ENCODE measurements around the gene C19orf53. TPM values are rescaled to one million over a fixed set of nuclear protein-coding genes. Genes with fewer than 3 reads are reported as not detected.

C19orf53 gene
- total and polyA plus RNA-seq, 2 donors (not counting 1 experiment from before 2014, with no cell fraction given), result 58.8 to 146 TPM

DNA sequence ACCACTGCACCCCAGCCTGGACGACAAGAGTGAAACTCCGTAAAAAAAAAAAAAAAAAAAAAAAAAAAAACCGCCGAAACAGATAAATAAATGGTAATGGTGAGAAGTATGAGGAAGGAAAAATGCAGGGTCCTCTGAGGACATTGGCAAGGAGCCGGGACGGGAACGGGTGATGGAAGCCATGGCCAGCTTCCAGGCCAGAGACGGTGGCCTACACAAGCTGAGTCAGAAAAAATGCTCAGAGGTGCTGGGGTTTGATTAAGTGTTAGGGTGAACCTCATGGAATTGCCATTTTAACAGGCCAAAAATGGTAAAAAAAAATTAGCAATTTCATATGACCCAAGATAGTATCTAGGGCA is 20.1 kb downstream of the C19orf53 start:
- no peak overlapping the region for H2AFZ ChIP-seq (ENCODE audit: low read length)
- H3K4me3 ChIP-seq (replicated peaks in 1 of 4; ENCODE audit: control extremely low read depth in 1 of 4, insufficient read depth in 1 of 4, low read depth in 3 of 4, low read length in 4 of 4), result peak overlapping the region; percentile 64 to 90 (median 74)
- DNase-seq (ENCODE audit: low read depth in 2 of 2), result peak; percentile 96 to 98
- peak overlapping the region; percentile 99 for H3K27ac ChIP-seq (ENCODE audit: insufficient read depth, low read length)
- H3K4me2 ChIP-seq (ENCODE audit: extremely low read depth, insufficient read depth, low read length), result peak overlapping the region; percentile 98
- H3K4me1 ChIP-seq (ENCODE audit: control insufficient read depth, extremely low read depth, insufficient read depth, low read length), result peaks cover 13% of the 10 kb centered on the region
- peaks cover 9% of the 10 kb centered on the region for H3K79me2 ChIP-seq (ENCODE audit: control insufficient read depth, insufficient read depth, low read length)
- H3K27me3 ChIP-seq (ENCODE audit: control insufficient read depth, insufficient read depth, low read length), result no peaks in the 10 kb centered on the region
- peak overlapping the region; percentile 84 for H3K9ac ChIP-seq (ENCODE audit: insufficient read depth, low read length)
- H3K36me3 ChIP-seq (ENCODE audit: control insufficient read depth, insufficient read depth, low read length), result no peaks in the 10 kb centered on the region
- H4K20me1 ChIP-seq (ENCODE audit: control insufficient read depth, extremely low read depth, insufficient read depth, low read length), result no peaks in the 10 kb centered on the region
- no peaks in the 10 kb centered on the region for H3K9me3 ChIP-seq (ENCODE audit: control insufficient read depth, insufficient read depth, low read depth, low read length)
- TF ChIP-seq CTCF (conservative IDR thresholded peaks at IDR 0.05 in 1 of 2, IDR thresholded peaks at IDR 0.05 in 1 of 2; ENCODE audit: low read depth in 1 of 2, low read length in 2 of 2), result no peak

- Histone ChIP-seq H3K4me1 (ENCODE audit: control insufficient read depth, extremely low read depth, insufficient read depth, low read length) (peaks cover 13% of the 10 kb centered on the region), H4K20me1 (ENCODE audit: control insufficient read depth, extremely low read depth, insufficient read depth, low read length) (no peaks in the 10 kb centered on the region), H3K27ac (ENCODE audit: insufficient read depth, low read length) (peak within 1 kb of the TSS; percentile 99), H3K9me3 (ENCODE audit: control insufficient read depth, insufficient read depth, low read depth, low read length) (no peaks in the 10 kb centered on the region), H3K36me3 (ENCODE audit: control insufficient read depth, insufficient read depth, low read length) (no peaks in the 10 kb centered on the region), H3K4me3 (replicated peaks in 1 of 4; ENCODE audit: control extremely low read depth in 1 of 4, insufficient read depth in 1 of 4, low read depth in 3 of 4, low read length in 4 of 4) (peak within 1 kb of the TSS; percentile 69 to 90 (median 80)), H3K27me3 (ENCODE audit: control insufficient read depth, insufficient read depth, low read length) (no peaks in the 10 kb centered on the region), H2AFZ (ENCODE audit: low read length) (no peak within 1 kb of the TSS), H3K79me2 (ENCODE audit: control insufficient read depth, insufficient read depth, low read length) (peaks cover 9% of the 10 kb centered on the region), H3K9ac (ENCODE audit: insufficient read depth, low read length) (peak within 1 kb of the TSS; percentile 84), H3K4me2 (ENCODE audit: extremely low read depth, insufficient read depth, low read length) (peak within 1 kb of the TSS; percentile 98)
- TF ChIP-seq EZH2 (IDR thresholded peaks at IDR 0.05; ENCODE audit: low read length, missing control alignments) (no peak), CTCF (conservative IDR thresholded peaks at IDR 0.05 in 1 of 2, IDR thresholded peaks at IDR 0.05 in 1 of 2; ENCODE audit: low read depth in 1 of 2, low read length in 2 of 2) (no peak)
- DNase-seq (ENCODE audit: low read depth in 2 of 2), result peak; percentile 99 to 100
Measured at GRCh38 chr19:13794757-13795589, 20.7 kb downstream of the C19orf53 start, which contains the start of gene ZSWIM4. ZSWIM4 (plus strand) TSS chr19:13795443; CDS start chr19:13795649, 206 bp downstream.

GRCh38 chr19:13795595-13796300 is 21.5 kb downstream of the C19orf53 start:
- no peak for TF ChIP-seq CTCF (conservative IDR thresholded peaks at IDR 0.05 in 1 of 2, IDR thresholded peaks at IDR 0.05 in 1 of 2; ENCODE audit: low read depth in 1 of 2, low read length in 2 of 2)
- no peak for TF ChIP-seq EZH2 (IDR thresholded peaks at IDR 0.05; ENCODE audit: low read length, missing control alignments)
- Histone ChIP-seq H3K4me2 (ENCODE audit: extremely low read depth, insufficient read depth, low read length) (peak overlapping the region; percentile 95), H3K36me3 (ENCODE audit: control insufficient read depth, insufficient read depth, low read length) (peaks cover 3% of the 10 kb centered on the region), H3K9ac (ENCODE audit: insufficient read depth, low read length) (peak overlapping the region; percentile 84), H3K27ac (ENCODE audit: insufficient read depth, low read length) (peak overlapping the region; percentile 89), H3K4me1 (ENCODE audit: control insufficient read depth, extremely low read depth, insufficient read depth, low read length) (peaks cover 13% of the 10 kb centered on the region), H3K79me2 (ENCODE audit: control insufficient read depth, insufficient read depth, low read length) (peaks cover 9% of the 10 kb centered on the region), H3K4me3 (replicated peaks in 1 of 4; ENCODE audit: control extremely low read depth in 1 of 4, insufficient read depth in 1 of 4, low read depth in 3 of 4, low read length in 4 of 4) (peak overlapping the region; percentile 69 to 83 (median 76)), H3K27me3 (ENCODE audit: control insufficient read depth, insufficient read depth, low read length) (no peaks in the 10 kb centered on the region), H3K9me3 (ENCODE audit: control insufficient read depth, insufficient read depth, low read depth, low read length) (no peaks in the 10 kb centered on the region), H2AFZ (ENCODE audit: low read length) (no peak overlapping the region), H4K20me1 (ENCODE audit: control insufficient read depth, extremely low read depth, insufficient read depth, low read length) (no peaks in the 10 kb centered on the region)
- peak in 1 of 2 donors; percentile 46 for DNase-seq (ENCODE audit: low read depth in 2 of 2)

Measured in fibroblast of lung (primary cell).